ENCODE data around the gene MIPEP. TPM values are rescaled to one million over a fixed set of nuclear protein-coding genes. Genes with fewer than 3 reads are reported as not detected.

MIPEP gene
- total and polyA plus RNA-seq, 2 donors (not counting 1 experiment from before 2014, with no cell fraction given), result 90.0 to 92.5 TPM

DNA sequence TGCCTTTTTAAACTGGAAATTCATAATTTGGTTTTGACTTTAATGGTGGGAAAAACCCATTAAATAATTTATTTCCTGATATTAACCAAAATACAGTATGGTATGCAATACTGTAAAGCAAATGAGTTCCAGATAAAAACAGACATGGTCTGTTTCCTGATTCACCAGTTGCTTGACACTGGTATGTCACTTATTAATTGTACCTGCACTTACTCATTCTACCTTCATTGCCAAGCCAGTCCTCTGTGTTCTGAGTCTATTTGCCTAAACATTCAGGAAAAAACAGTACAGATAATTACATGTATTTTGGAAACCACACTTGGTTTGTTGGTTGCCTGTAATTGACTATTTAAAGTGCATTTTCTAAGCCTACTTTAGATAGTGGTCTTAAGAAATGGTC, 159.7 kb downstream of the MIPEP start:
- Histone ChIP-seq H3K36me3 (ENCODE audit: control insufficient read depth, insufficient read depth, low read length) (no peaks in the 10 kb centered on the region), H3K4me1 (ENCODE audit: control insufficient read depth, extremely low read depth, insufficient read depth, low read length) (no peaks in the 10 kb centered on the region), H3K4me2 (ENCODE audit: extremely low read depth, insufficient read depth, low read length) (no peak overlapping the region), H3K9me3 (ENCODE audit: control insufficient read depth, insufficient read depth, low read depth, low read length) (no peaks in the 10 kb centered on the region), H3K9ac (ENCODE audit: insufficient read depth, low read length) (no peak overlapping the region), H3K27ac (ENCODE audit: insufficient read depth, low read length) (no peak overlapping the region), H4K20me1 (ENCODE audit: control insufficient read depth, extremely low read depth, insufficient read depth, low read length) (no peaks in the 10 kb centered on the region), H3K79me2 (ENCODE audit: control insufficient read depth, insufficient read depth, low read length) (no peaks in the 10 kb centered on the region), H2AFZ (ENCODE audit: low read length) (no peak overlapping the region), H3K27me3 (ENCODE audit: control insufficient read depth, insufficient read depth, low read length) (no peaks in the 10 kb centered on the region), H3K4me3 (replicated peaks in 1 of 4; ENCODE audit: control extremely low read depth in 1 of 4, insufficient read depth in 1 of 4, low read depth in 3 of 4, low read length in 4 of 4) (no peak overlapping the region)
- TF ChIP-seq EZH2 (IDR thresholded peaks at IDR 0.05; ENCODE audit: low read length, missing control alignments), result no peak
- TF ChIP-seq, protein P1, sequence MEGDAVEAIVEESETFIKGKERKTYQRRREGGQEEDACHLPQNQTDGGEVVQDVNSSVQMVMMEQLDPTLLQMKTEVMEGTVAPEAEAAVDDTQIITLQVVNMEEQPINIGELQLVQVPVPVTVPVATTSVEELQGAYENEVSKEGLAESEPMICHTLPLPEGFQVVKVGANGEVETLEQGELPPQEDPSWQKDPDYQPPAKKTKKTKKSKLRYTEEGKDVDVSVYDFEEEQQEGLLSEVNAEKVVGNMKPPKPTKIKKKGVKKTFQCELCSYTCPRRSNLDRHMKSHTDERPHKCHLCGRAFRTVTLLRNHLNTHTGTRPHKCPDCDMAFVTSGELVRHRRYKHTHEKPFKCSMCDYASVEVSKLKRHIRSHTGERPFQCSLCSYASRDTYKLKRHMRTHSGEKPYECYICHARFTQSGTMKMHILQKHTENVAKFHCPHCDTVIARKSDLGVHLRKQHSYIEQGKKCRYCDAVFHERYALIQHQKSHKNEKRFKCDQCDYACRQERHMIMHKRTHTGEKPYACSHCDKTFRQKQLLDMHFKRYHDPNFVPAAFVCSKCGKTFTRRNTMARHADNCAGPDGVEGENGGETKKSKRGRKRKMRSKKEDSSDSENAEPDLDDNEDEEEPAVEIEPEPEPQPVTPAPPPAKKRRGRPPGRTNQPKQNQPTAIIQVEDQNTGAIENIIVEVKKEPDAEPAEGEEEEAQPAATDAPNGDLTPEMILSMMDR (conservative IDR thresholded peaks at IDR 0.05 in 1 of 2, IDR thresholded peaks at IDR 0.05 in 1 of 2; ENCODE audit: low read depth in 1 of 2, low read length in 2 of 2), result no peak
- no peak for DNase-seq (ENCODE audit: low read depth in 2 of 2)

DNA sequence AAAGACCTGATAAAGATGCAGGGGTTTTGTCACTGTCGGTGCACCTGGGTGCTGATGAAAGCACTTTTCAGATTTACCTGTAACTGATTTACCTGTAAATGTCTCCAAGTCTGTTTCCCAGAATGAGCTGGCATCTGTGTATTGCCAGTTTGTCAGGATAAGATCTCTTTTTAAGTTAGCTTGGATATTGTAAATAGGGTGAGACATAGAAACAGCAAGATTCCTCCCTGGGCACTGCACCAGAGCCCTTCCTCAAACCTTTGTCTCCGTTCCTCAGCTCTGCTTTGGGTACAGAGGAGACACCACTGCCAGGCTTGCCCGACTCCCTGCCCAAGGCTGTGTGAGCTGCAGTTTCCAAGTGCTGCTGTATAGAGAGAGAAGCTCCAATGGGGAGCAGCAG, 160.4 kb downstream of the MIPEP start:
- Histone ChIP-seq H3K4me3 (replicated peaks in 1 of 4; ENCODE audit: control extremely low read depth in 1 of 4, insufficient read depth in 1 of 4, low read depth in 3 of 4, low read length in 4 of 4) (no peak overlapping the region), H3K79me2 (ENCODE audit: control insufficient read depth, insufficient read depth, low read length) (no peaks in the 10 kb centered on the region), H3K27ac (ENCODE audit: insufficient read depth, low read length) (no peak overlapping the region), H3K4me2 (ENCODE audit: extremely low read depth, insufficient read depth, low read length) (no peak overlapping the region), H3K36me3 (ENCODE audit: control insufficient read depth, insufficient read depth, low read length) (no peaks in the 10 kb centered on the region), H3K9ac (ENCODE audit: insufficient read depth, low read length) (no peak overlapping the region), H4K20me1 (ENCODE audit: control insufficient read depth, extremely low read depth, insufficient read depth, low read length) (no peaks in the 10 kb centered on the region), H3K9me3 (ENCODE audit: control insufficient read depth, insufficient read depth, low read depth, low read length) (no peaks in the 10 kb centered on the region), H3K4me1 (ENCODE audit: control insufficient read depth, extremely low read depth, insufficient read depth, low read length) (peaks cover 3% of the 10 kb centered on the region), H3K27me3 (ENCODE audit: control insufficient read depth, insufficient read depth, low read length) (no peaks in the 10 kb centered on the region), H2AFZ (ENCODE audit: low read length) (no peak overlapping the region)
- TF ChIP-seq, protein P1 (conservative IDR thresholded peaks at IDR 0.05 in 1 of 2, IDR thresholded peaks at IDR 0.05 in 1 of 2; ENCODE audit: low read depth in 1 of 2, low read length in 2 of 2), result no peak
- TF ChIP-seq EZH2 (IDR thresholded peaks at IDR 0.05; ENCODE audit: low read length, missing control alignments), result no peak
- DNase-seq (ENCODE audit: low read depth in 2 of 2), result no peak

DNA sequence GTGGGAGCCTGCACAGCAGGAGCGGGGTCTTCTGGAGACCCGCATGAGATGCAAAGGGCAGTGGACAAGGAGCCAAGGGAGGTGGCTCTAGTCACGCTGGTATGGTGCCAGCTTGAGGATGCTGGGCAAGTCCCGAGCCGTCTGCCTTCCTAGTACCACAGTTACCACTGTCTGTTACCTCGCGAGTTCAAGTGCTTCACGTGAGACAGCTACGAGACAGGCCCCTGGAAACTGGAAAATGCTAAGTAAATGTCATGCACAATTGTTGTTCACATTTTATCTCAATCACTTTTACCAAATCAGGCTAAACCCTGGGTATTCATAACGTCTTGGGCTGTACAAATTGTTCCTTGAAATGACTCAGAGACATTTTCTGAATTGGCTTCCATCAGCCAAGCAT, 163.3 kb downstream of the MIPEP start:
- Histone ChIP-seq H3K4me2 (ENCODE audit: extremely low read depth, insufficient read depth, low read length) (no peak overlapping the region), H4K20me1 (ENCODE audit: control insufficient read depth, extremely low read depth, insufficient read depth, low read length) (no peaks in the 10 kb centered on the region), H2AFZ (ENCODE audit: low read length) (no peak overlapping the region), H3K79me2 (ENCODE audit: control insufficient read depth, insufficient read depth, low read length) (no peaks in the 10 kb centered on the region), H3K4me3 (replicated peaks in 1 of 4; ENCODE audit: control extremely low read depth in 1 of 4, insufficient read depth in 1 of 4, low read depth in 3 of 4, low read length in 4 of 4) (no peak overlapping the region), H3K27ac (ENCODE audit: insufficient read depth, low read length) (no peak overlapping the region), H3K36me3 (ENCODE audit: control insufficient read depth, insufficient read depth, low read length) (no peaks in the 10 kb centered on the region), H3K27me3 (ENCODE audit: control insufficient read depth, insufficient read depth, low read length) (no peaks in the 10 kb centered on the region), H3K9ac (ENCODE audit: insufficient read depth, low read length) (no peak overlapping the region), H3K4me1 (ENCODE audit: control insufficient read depth, extremely low read depth, insufficient read depth, low read length) (peaks cover 12% of the 10 kb centered on the region), H3K9me3 (ENCODE audit: control insufficient read depth, insufficient read depth, low read depth, low read length) (no peaks in the 10 kb centered on the region)
- TF ChIP-seq EZH2 (IDR thresholded peaks at IDR 0.05; ENCODE audit: low read length, missing control alignments), result no peak
- TF ChIP-seq, protein P1 (conservative IDR thresholded peaks at IDR 0.05 in 1 of 2, IDR thresholded peaks at IDR 0.05 in 1 of 2; ENCODE audit: low read depth in 1 of 2, low read length in 2 of 2), result no peak
- peak in 1 of 2 donors; percentile 29 for DNase-seq (ENCODE audit: low read depth in 2 of 2)
